ENCODE results near the gene CLRN3.
A peak's percentile ranks its signal among the peaks of the same experiment; 100 is the strongest.

Gene CLRN3

GRCh38 chr10:127919418-127920271 lies 26.9 kb upstream of the CLRN3 start:
- peak; percentile 63 for DNase-seq (ENCODE audit: extremely low read depth, low read depth)
- peak; percentile 36 for TF ChIP-seq CTCF (IDR thresholded peaks at IDR 0.05; ENCODE audit: low read depth, low read length, missing control alignments)

GRCh38 chr10:127918572-127918971 lies 25.8 kb upstream of the CLRN3 start:
- no peak for TF ChIP-seq CTCF (IDR thresholded peaks at IDR 0.05; ENCODE audit: low read depth, low read length, missing control alignments)
- DNase-seq (ENCODE audit: extremely low read depth, low read depth) = no peak
- no peak overlapping the region for H3K4me3 ChIP-seq (replicated peaks; ENCODE audit: low read depth, low read length)

More at GRCh38 chr10:127919418-127920271, 26.9 kb upstream of the CLRN3 start:
- H3K4me3 ChIP-seq (replicated peaks; ENCODE audit: low read depth, low read length) = no peak overlapping the region

- no peak for TF ChIP-seq CTCF (IDR thresholded peaks at IDR 0.05; ENCODE audit: low read depth, low read length, missing control alignments)
- H3K4me3 ChIP-seq (replicated peaks; ENCODE audit: low read depth, low read length) = no peak overlapping the region
- DNase-seq (ENCODE audit: extremely low read depth, low read depth) = no peak
Measured at GRCh38 chr10:127916826-127917225, 24.1 kb upstream of the CLRN3 start.

- no peak overlapping the region for H3K4me3 ChIP-seq (replicated peaks; ENCODE audit: low read depth, low read length)
- no peak for DNase-seq (ENCODE audit: extremely low read depth, low read depth)
- no peak for TF ChIP-seq CTCF (IDR thresholded peaks at IDR 0.05; ENCODE audit: low read depth, low read length, missing control alignments)
Measured at GRCh38 chr10:127915324-127915723, 22.6 kb upstream of the CLRN3 start.

- no peak for DNase-seq (ENCODE audit: extremely low read depth, low read depth)
- H3K4me3 ChIP-seq (replicated peaks; ENCODE audit: low read depth, low read length) = no peak overlapping the region
- TF ChIP-seq CTCF (IDR thresholded peaks at IDR 0.05; ENCODE audit: low read depth, low read length, missing control alignments) = no peak
Measured at GRCh38 chr10:127913368-127913759, 20.6 kb upstream of the CLRN3 start.

- H3K4me3 ChIP-seq (replicated peaks; ENCODE audit: low read depth, low read length) = no peak overlapping the region
- DNase-seq (ENCODE audit: extremely low read depth, low read depth) = no peak
- TF ChIP-seq CTCF (IDR thresholded peaks at IDR 0.05; ENCODE audit: low read depth, low read length, missing control alignments) = no peak
Measured at GRCh38 chr10:127912607-127913367, 20.0 kb upstream of the CLRN3 start.
